Astrocyte (in vitro differentiated cells and primary cell): Measurements from ENCODE around the gene LAMA3. TPM values are rescaled to one million over a fixed set of nuclear protein-coding genes. Genes with fewer than 3 reads are reported as not detected.

Source experiments
- DNase-seq: peaks from one replicate; pipeline ENCODE4 v3.0.0-alpha.2; 2010; ENCODE audit warnings: low read depth
- FAIRE-seq: peaks from 2 replicates; lab custom pipeline; 2011; peaks lifted over from hg19 to GRCh38; lab: Jason Lieb, UNC
- H2AFZ ChIP-seq: 2 replicates; pipeline ENCODE4 v1.6.0; 2012; ENCODE audit warnings: low read depth, low read length, inconsistent platforms
- H3K27ac ChIP-seq: 2 replicates; pipeline ENCODE4 v1.5.1; 2011; ENCODE audit warnings: low read depth, low read length, inconsistent platforms
- H3K27me3 ChIP-seq: 2 replicates; pipeline ENCODE4 v1.6.0; 2011; ENCODE audit warnings: low read length, inconsistent platforms; ENCODE audit not compliant: insufficient read depth
- H3K36me3 ChIP-seq: 2 replicates; pipeline ENCODE4 v1.5.1; 2011; ENCODE audit warnings: low read length, inconsistent platforms; ENCODE audit not compliant: insufficient read depth
- H3K4me1 ChIP-seq: 2 replicates; pipeline ENCODE4 v1.5.1; 2011; ENCODE audit warnings: low read length, inconsistent platforms; ENCODE audit not compliant: insufficient read depth
- H3K4me2 ChIP-seq: 2 replicates; pipeline ENCODE4 v1.6.0; 2012; ENCODE audit warnings: low read length, inconsistent platforms
- H3K4me3 ChIP-seq: 2 replicates; pipeline ENCODE4 v1.5.1; 2011; ENCODE audit warnings: low read depth, mild to moderate bottlenecking, low read length, inconsistent platforms; ENCODE audit not compliant: insufficient read depth
- H3K79me2 ChIP-seq: 2 replicates; pipeline ENCODE4 v1.6.0; 2012; ENCODE audit warnings: mild to moderate bottlenecking, low read length, inconsistent platforms; ENCODE audit not compliant: insufficient read depth
- H3K9ac ChIP-seq: 2 replicates; pipeline ENCODE4 v1.6.0; 2012; ENCODE audit warnings: mild to moderate bottlenecking, low read length, inconsistent platforms
- H3K9me3 ChIP-seq: 2 replicates; pipeline ENCODE4 v1.5.1; 2012; ENCODE audit warnings: low read depth, mild to moderate bottlenecking, low read length, inconsistent platforms; ENCODE audit not compliant: insufficient read depth
- H4K20me1 ChIP-seq: 2 replicates; pipeline ENCODE4 v1.6.0; 2012; ENCODE audit warnings: low read length, inconsistent platforms; ENCODE audit not compliant: insufficient read depth
- H3K27ac Mint-ChIP-seq: one replicate; pipeline ENCODE4 v1.8.0; 2021; ENCODE audit warnings: mild to moderate bottlenecking, mixed read lengths; ENCODE audit not compliant: unreplicated experiment
- H3K27me3 Mint-ChIP-seq: one replicate; pipeline ENCODE4 v1.8.0; 2021; ENCODE audit warnings: low read depth, mixed read lengths; ENCODE audit not compliant: unreplicated experiment
- H3K36me3 Mint-ChIP-seq: one replicate; pipeline ENCODE4 v1.8.0; 2021; ENCODE audit warnings: low read depth, mixed read lengths; ENCODE audit not compliant: unreplicated experiment
- H3K4me1 Mint-ChIP-seq: one replicate; pipeline ENCODE4 v1.8.0; 2021; ENCODE audit warnings: low read depth, mixed read lengths; ENCODE audit not compliant: unreplicated experiment
- H3K4me3 Mint-ChIP-seq: one replicate; pipeline ENCODE4 v1.8.0; 2021; ENCODE audit warnings: mild to moderate bottlenecking, moderate library complexity, mixed read lengths; ENCODE audit not compliant: unreplicated experiment
- H3K9me3 Mint-ChIP-seq: one replicate; pipeline ENCODE4 v1.8.0; 2021; ENCODE audit warnings: mild to moderate bottlenecking, mixed read lengths; ENCODE audit not compliant: unreplicated experiment
- CTCF ChIP-seq: IDR thresholded peaks from 2 replicates; pipeline ENCODE4 v1.5.1; 2011; ENCODE audit warnings: low read depth, mild to moderate bottlenecking, inconsistent platforms, low read length, moderate library complexity; ENCODE audit not compliant: insufficient read depth
- EZH2 ChIP-seq: IDR thresholded peaks from 2 replicates; pipeline ENCODE4 v1.6.1; 2012; ENCODE audit warnings: mild to moderate bottlenecking, low read length, inconsistent platforms; ENCODE audit not compliant: insufficient read depth
- total RNA-seq: library from RNA; stranded (reverse); gene quantifications from 2 replicates; pipeline ENCODE4 v1.2.1, GENCODE V29; 2021

The LAMA3 gene
- total RNA-seq, 1 donor from 2014 or later: 0.86 TPM

- Mint-ChIP-seq H3K4me3 (no peak overlapping the region), H3K36me3 (no peaks in the 10 kb centered on the region)
- FAIRE-seq: no peak
Measured at GRCh38 chr18:23889907-23890306, 200.7 kb downstream of the LAMA3 start.

GRCh38 chr18:23890589-23890988 is 201.3 kb downstream of the LAMA3 start:
- H3K4me3 ChIP-seq: no peak overlapping the region
- H3K4me3 Mint-ChIP-seq: no peak overlapping the region
- peaks cover 16% of the 10 kb centered on the region for H3K4me1 Mint-ChIP-seq
- no peak overlapping the region for H2AFZ ChIP-seq
- H3K4me1 ChIP-seq: no peaks in the 10 kb centered on the region
- no peak overlapping the region for H3K4me2 ChIP-seq
- no peaks in the 10 kb centered on the region for H3K36me3 Mint-ChIP-seq
- DNase-seq: peak; percentile 71
- H3K27ac ChIP-seq: no peak overlapping the region
- H3K9me3 ChIP-seq: no peaks in the 10 kb centered on the region
- H3K27me3 ChIP-seq: no peaks in the 10 kb centered on the region
- no peaks in the 10 kb centered on the region for H4K20me1 ChIP-seq
- no peak for FAIRE-seq
- peaks cover 2% of the 10 kb centered on the region for H3K27me3 Mint-ChIP-seq
- H3K27ac Mint-ChIP-seq: no peak overlapping the region
- no peaks in the 10 kb centered on the region for H3K79me2 ChIP-seq
- no peaks in the 10 kb centered on the region for H3K36me3 ChIP-seq
- TF ChIP-seq CTCF: no peak
- no peak for TF ChIP-seq EZH2
- H3K9ac ChIP-seq: no peak overlapping the region
- H3K9me3 Mint-ChIP-seq: no peaks in the 10 kb centered on the region

More at GRCh38 chr18:23889907-23890306, 200.7 kb downstream of the LAMA3 start:
- Histone ChIP-seq H3K36me3 (no peaks in the 10 kb centered on the region), H4K20me1 (no peaks in the 10 kb centered on the region), H3K4me1 (no peaks in the 10 kb centered on the region), H3K4me2 (no peak overlapping the region), H3K27ac (no peak overlapping the region), H3K9me3 (no peaks in the 10 kb centered on the region), H3K4me3 (no peak overlapping the region), H2AFZ (no peak overlapping the region), H3K27me3 (no peaks in the 10 kb centered on the region), H3K9ac (no peak overlapping the region), H3K79me2 (no peaks in the 10 kb centered on the region)
- no peak for DNase-seq
- no peaks in the 10 kb centered on the region for H3K9me3 Mint-ChIP-seq
- H3K4me1 Mint-ChIP-seq: peaks cover 16% of the 10 kb centered on the region
- H3K27me3 Mint-ChIP-seq: peaks cover 2% of the 10 kb centered on the region
- TF ChIP-seq CTCF (no peak), EZH2 (no peak)
- H3K27ac Mint-ChIP-seq: no peak overlapping the region

GRCh38 chr18:23893653-23894052 is 204.4 kb downstream of the LAMA3 start:
- no peak for FAIRE-seq

More at GRCh38 chr18:23893653-23894052, 204.4 kb downstream of the LAMA3 start:
- Histone ChIP-seq H3K4me2 (no peak overlapping the region), H3K9me3 (no peaks in the 10 kb centered on the region), H2AFZ (no peak overlapping the region), H3K27me3 (no peaks in the 10 kb centered on the region), H4K20me1 (no peaks in the 10 kb centered on the region), H3K4me1 (no peaks in the 10 kb centered on the region), H3K36me3 (no peaks in the 10 kb centered on the region), H3K9ac (no peak overlapping the region), H3K4me3 (no peak overlapping the region), H3K27ac (no peak overlapping the region), H3K79me2 (no peaks in the 10 kb centered on the region)
- Mint-ChIP-seq H3K9me3 (no peaks in the 10 kb centered on the region), H3K36me3 (no peaks in the 10 kb centered on the region), H3K4me1 (peaks cover 13% of the 10 kb centered on the region), H3K4me3 (no peak overlapping the region), H3K27me3 (peaks cover 11% of the 10 kb centered on the region), H3K27ac (no peak overlapping the region)
- no peak for DNase-seq
- TF ChIP-seq EZH2 (no peak), CTCF (no peak)
